ENCODE measurements around the gene STX8.

Gene STX8

DNA sequence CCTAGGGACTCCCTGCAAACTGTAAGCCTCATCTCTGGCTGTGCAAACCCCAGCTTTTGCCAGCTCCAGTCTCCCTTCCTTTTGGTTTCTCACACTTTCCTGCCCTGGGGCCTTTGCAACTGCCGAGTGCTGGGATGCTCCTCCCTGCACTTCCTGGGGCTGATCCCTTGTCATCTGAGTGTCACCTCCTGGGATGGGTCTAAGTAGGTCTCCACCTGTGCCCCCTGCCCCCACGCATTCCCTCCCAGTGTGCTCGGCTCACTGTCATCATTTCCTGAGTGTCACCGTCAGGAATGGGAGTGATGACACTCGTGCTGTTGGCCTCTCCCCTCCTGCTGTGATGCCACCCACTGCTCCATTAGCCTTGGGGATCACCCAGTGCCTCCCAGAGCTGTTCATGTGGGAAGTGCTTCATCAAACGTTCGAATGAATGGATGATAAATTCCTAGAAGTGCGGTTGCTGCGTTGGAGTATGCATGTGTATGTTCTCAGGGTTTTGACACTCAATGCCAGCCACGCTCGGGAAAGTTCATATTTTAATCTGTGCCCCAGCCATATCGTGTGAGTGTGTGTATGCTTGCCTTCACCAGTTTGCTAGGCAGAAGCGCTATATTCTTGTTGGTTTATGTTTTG is 364.4 kb downstream of the STX8 start:
- no peaks in the 10 kb centered on the region for H3K27me3 Mint-ChIP-seq (ENCODE audit: low read depth)
- H3K4me1 Mint-ChIP-seq (ENCODE audit: low read depth), result no peaks in the 10 kb centered on the region
- H3K36me3 Mint-ChIP-seq (ENCODE audit: low read depth), result no peaks in the 10 kb centered on the region
- H3K9me3 Mint-ChIP-seq, result peaks cover 16% of the 10 kb centered on the region
- no peak overlapping the region for H3K4me3 Mint-ChIP-seq
- H3K27ac Mint-ChIP-seq, result no peak overlapping the region
- no peak for DNase-seq (ENCODE audit: low spot score)

DNA sequence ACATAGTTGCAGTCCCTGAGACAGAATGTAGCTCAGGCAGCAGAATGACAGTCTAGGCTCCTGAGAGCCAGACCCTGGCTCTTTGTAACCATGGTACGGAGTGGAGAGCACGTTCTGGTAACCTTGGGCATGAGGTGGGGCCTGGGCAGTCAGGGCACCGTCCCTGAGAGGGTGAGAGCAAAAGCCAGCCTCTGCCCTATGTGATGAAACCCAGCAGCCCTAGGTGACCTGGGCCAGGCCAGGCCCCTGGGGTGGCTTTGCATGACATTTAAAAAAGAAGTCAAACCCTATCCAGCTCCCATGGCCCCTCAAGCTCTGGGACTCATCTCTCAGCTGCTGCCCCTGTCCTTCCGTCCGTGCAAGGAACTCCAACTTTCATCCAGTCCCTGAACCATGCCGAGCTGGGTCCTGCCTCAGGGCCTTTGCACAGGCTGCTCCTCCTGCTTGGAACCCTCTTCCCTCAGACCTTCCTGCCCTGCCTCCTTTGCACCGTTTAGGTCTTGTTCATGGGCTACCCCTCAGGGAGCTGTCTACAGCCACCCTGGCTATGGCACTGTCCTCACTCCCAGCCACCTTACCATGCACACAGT is 365.7 kb downstream of the STX8 start:
- Mint-ChIP-seq H3K4me1 (ENCODE audit: low read depth) (no peaks in the 10 kb centered on the region), H3K27me3 (ENCODE audit: low read depth) (no peaks in the 10 kb centered on the region), H3K36me3 (ENCODE audit: low read depth) (no peaks in the 10 kb centered on the region), H3K27ac (no peak overlapping the region), H3K9me3 (peaks cover 2% of the 10 kb centered on the region), H3K4me3 (no peak overlapping the region)
- no peak for DNase-seq (ENCODE audit: low spot score)

DNA sequence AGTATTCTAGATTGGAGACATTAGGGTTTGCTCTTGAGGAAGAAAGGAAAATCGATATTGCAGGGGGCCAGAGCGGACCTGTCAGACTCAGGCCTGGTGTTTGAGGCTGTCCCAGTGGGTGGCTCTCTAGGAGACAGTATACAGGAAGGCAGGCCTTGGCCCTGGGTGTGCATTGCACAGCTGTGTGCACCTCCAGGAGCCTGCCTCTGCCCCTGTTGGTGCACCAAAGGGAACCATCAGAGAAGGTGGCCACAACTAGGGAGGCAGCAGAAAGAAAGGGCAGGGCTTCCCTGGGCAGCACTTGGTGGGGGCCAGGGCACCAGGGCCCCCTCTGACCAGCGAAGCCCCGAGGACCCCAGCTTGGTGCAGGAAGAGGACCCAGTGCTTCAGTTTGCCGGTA is 366.3 kb downstream of the STX8 start:
- Mint-ChIP-seq H3K27me3 (ENCODE audit: low read depth) (no peaks in the 10 kb centered on the region), H3K36me3 (ENCODE audit: low read depth) (no peaks in the 10 kb centered on the region), H3K27ac (no peak overlapping the region), H3K4me1 (ENCODE audit: low read depth) (no peaks in the 10 kb centered on the region), H3K9me3 (no peaks in the 10 kb centered on the region), H3K4me3 (no peak overlapping the region)
- no peak for DNase-seq (ENCODE audit: low spot score)

DNA sequence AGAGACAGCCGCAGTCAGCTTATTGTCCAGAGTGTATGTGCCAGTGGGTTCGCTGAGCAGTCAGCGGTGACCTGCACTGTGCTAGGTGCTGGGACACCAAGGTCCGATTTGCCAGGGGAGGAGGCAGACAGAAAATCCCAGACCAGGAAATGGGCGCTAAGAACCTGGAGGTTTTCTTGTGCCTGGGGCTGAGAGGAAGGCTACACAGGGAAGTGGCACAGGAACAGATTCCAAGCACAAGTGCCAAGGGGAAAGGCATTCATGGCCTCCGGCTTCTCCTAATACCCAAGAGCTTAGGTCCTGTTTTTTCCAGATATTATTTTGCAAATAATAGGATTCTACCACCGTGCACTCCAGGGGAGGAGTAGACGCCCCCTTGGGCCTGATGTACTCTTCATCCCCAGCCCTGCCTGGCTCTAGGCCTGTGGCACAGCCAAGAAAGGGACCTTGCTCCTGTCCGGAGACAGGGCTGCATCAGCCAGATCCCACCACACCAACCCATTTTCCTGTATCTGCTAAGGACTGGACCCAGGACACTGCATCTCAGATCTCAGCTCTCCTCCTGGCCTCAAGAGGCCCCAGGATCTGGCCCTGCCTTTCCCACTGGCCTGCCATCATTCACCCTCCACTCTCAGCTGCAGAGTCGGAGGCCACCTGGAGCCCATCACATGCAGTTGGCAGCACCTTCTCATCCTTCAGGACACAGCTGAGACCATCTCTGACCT is 367.1 kb downstream of the STX8 start:
- H3K27ac Mint-ChIP-seq, result no peak overlapping the region
- DNase-seq (ENCODE audit: low spot score), result no peak
- no peaks in the 10 kb centered on the region for H3K4me1 Mint-ChIP-seq (ENCODE audit: low read depth)
- no peaks in the 10 kb centered on the region for H3K36me3 Mint-ChIP-seq (ENCODE audit: low read depth)
- no peaks in the 10 kb centered on the region for H3K27me3 Mint-ChIP-seq (ENCODE audit: low read depth)
- H3K4me3 Mint-ChIP-seq, result no peak overlapping the region
- H3K9me3 Mint-ChIP-seq, result no peaks in the 10 kb centered on the region

DNA sequence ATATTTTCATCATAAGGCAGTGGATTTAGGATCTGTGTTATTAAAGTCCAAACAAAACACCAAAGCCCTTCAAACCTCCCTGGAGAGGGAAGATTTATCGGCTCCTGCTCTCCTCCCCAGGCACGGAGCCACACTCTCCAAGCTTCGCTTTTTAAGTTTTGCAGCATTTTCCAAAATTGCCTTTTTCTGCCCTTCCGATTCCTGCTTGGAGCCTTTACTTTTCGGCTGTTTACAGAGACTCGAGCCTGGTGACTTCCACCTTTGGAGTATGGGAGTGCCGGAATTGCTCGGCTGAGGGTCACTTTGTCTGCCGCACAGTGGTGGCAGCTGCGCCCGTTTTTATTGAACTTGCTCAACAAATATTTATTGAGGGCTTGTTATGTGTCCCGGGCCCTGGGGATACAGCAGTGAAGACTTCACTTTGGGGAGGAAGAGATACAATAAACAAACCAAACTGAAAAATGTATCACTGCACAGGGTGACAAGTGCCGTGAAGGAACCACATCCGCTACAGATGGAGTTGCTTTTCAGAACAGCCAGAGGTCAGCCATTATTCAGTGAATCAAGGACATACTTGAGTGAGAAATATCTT is 368.8 kb downstream of the STX8 start:
- H3K4me1 Mint-ChIP-seq (ENCODE audit: low read depth), result no peaks in the 10 kb centered on the region
- no peak overlapping the region for H3K4me3 Mint-ChIP-seq
- DNase-seq (ENCODE audit: low spot score), result no peak
- H3K27me3 Mint-ChIP-seq (ENCODE audit: low read depth), result no peaks in the 10 kb centered on the region
- no peak overlapping the region for H3K27ac Mint-ChIP-seq
- no peaks in the 10 kb centered on the region for H3K9me3 Mint-ChIP-seq
- no peaks in the 10 kb centered on the region for H3K36me3 Mint-ChIP-seq (ENCODE audit: low read depth)

DNA sequence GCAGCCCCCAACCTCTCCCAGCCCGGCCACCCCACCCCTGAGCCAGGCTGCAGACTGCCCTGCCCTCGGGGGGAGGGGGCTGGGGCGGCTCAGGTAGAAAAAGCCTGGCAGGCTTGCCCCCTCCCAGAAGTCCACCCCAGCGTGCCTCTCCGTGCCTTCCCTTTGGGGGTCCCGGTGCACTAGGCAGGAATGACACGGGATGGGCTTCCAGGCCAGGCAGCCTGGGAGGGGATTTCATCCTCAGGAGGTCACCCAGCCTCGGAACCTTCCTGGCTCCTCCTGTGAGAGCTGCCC is 369.3 kb downstream of the STX8 start:
- no peak overlapping the region for H3K27ac Mint-ChIP-seq
- no peak overlapping the region for H3K4me3 Mint-ChIP-seq
- H3K27me3 Mint-ChIP-seq (ENCODE audit: low read depth), result no peaks in the 10 kb centered on the region
- no peaks in the 10 kb centered on the region for H3K4me1 Mint-ChIP-seq (ENCODE audit: low read depth)
- H3K36me3 Mint-ChIP-seq (ENCODE audit: low read depth), result no peaks in the 10 kb centered on the region
- DNase-seq (ENCODE audit: low spot score), result no peak
- H3K9me3 Mint-ChIP-seq, result no peaks in the 10 kb centered on the region

DNA sequence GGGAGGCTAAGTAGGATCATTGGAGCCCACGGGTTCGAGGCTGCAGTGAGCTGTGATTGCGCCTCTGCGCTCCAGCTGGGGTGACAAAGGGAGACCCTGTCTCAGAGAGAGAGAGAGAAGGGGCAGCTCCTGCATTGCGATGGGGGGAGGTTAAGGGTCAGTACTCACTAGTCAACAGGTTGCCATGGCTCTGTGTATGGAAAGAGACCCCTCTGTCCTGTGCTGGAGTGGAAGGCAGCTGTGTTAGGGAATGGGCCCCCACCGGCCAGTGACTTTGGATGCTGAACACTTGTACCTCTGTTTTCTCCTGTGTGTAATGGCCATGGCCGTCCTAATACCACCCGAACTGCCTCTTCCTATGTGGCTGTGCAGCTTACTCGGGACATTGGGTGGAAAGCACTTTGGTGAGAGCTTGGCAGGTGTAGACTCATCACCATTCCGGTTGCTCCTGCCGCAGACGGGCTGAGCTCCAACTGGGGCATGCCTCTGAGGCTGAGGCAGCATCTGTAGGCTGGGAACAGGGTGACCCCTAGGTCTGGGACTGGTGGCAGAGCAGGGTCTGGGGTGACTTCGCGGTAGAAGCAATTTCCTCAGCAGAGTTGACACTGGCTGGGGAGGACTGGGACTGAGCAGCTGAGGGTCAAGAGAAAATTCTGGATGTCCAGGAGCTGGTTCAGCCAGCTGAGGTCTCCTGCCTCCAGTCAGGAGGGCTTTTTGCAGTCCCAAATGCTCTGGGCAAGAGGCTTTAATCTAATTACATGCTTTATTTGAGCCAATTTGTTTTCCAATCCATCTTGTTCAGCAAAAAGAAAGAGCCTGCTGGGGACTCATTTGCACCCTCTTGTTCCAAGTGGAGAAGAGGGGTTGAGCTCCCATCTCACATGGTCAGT is 369.9 kb downstream of the STX8 start:
- no peak overlapping the region for H3K4me3 Mint-ChIP-seq
- no peaks in the 10 kb centered on the region for H3K36me3 Mint-ChIP-seq (ENCODE audit: low read depth)
- no peaks in the 10 kb centered on the region for H3K27me3 Mint-ChIP-seq (ENCODE audit: low read depth)
- no peak for DNase-seq (ENCODE audit: low spot score)
- no peaks in the 10 kb centered on the region for H3K9me3 Mint-ChIP-seq
- H3K27ac Mint-ChIP-seq, result no peak overlapping the region
- no peaks in the 10 kb centered on the region for H3K4me1 Mint-ChIP-seq (ENCODE audit: low read depth)

DNA sequence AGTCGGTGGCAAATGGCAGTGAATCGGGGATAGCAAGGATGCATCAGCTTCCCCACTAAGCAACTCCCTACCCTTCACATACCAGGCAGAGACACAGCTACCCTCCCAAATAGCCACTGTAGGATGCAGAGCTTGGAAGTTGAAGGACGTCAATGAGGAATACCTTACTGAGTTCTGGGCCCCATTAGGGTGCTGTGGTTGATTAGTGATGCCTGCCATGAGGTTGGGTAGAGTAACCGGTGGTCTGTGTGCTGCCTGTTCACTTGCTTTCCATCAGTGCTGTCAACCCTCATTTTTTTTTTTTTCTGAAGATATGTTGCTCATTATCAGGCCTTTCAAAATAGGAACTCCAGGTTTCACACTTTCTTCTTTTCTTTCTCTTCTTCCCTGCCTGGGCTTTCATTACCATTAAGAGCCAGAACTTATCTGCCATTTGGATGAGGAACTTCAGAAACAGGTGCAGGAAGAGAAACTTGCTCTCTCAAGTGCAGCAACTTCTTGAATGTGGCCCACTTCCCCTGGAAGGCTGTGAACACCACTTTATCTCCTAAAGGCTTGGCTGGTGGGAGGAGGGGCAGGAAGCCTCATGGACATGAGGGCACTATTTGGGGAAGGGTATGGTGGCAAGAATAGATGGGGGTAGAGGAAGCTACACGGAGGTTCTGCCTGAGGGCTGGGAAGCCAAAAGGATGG is 370.8 kb downstream of the STX8 start:
- Mint-ChIP-seq H3K9me3 (no peaks in the 10 kb centered on the region), H3K4me1 (ENCODE audit: low read depth) (no peaks in the 10 kb centered on the region), H3K27ac (no peak overlapping the region), H3K27me3 (ENCODE audit: low read depth) (no peaks in the 10 kb centered on the region), H3K4me3 (no peak overlapping the region), H3K36me3 (ENCODE audit: low read depth) (no peaks in the 10 kb centered on the region)
- no peak for DNase-seq (ENCODE audit: low spot score)

DNA sequence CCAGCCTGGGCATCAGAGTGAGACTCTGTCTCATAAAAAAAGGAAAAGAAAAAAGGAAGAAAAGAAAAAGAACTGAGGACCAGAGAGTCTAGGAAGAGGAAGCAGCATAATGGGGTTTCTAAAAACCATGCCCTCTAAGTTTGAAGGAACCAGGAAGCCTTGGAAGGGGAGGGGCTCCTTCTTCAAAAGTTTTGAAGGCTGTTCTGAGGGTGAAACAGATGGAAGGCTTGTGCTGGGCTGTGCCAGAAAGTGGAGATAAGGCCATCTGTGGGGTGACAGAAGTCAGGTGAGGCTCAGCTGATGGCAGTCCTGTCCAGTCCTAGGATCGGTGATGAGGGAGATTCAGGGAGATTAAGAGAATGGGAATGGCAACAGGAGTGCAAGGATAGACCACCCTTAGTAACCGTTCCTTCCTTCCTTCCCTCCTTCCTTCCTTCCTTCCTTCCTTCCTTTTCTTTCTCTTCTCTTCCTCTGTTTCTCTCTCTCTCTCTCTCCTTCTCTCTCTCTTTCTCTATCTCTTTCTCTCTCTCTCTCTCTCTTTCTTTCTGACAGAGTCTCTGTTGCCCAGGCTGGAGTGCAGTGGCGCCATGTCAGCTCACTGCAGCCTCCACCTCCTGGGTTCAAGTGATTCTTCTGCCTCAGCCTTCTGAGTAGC is 371.7 kb downstream of the STX8 start:
- no peak overlapping the region for H3K4me3 Mint-ChIP-seq
- H3K27me3 Mint-ChIP-seq (ENCODE audit: low read depth), result no peaks in the 10 kb centered on the region
- no peak overlapping the region for H3K27ac Mint-ChIP-seq
- H3K9me3 Mint-ChIP-seq, result peaks cover 5% of the 10 kb centered on the region
- no peak for DNase-seq (ENCODE audit: low spot score)
- no peaks in the 10 kb centered on the region for H3K4me1 Mint-ChIP-seq (ENCODE audit: low read depth)
- H3K36me3 Mint-ChIP-seq (ENCODE audit: low read depth), result no peaks in the 10 kb centered on the region

DNA sequence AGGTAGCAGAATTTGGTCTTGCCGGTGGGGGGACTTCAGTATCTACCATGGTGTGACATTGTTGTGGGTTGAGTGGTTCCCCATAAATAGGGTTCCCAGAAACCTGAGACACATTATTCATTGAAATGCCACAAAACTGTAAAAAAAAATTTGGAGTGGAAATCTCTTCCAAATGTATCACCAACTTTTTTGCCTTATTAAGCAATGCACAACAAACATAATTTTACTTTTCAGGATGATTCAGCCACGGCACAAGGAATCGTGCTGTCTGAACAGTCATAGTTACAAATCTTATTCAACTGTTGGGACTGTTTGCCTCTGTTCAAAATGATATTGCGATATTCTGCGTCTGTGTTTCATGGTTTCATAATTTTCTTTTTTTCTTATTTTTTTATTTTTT is 373.1 kb downstream of the STX8 start:
- Mint-ChIP-seq H3K9me3 (peaks cover 5% of the 10 kb centered on the region), H3K4me3 (no peak overlapping the region), H3K36me3 (ENCODE audit: low read depth) (no peaks in the 10 kb centered on the region), H3K4me1 (ENCODE audit: low read depth) (no peaks in the 10 kb centered on the region), H3K27ac (no peak overlapping the region), H3K27me3 (ENCODE audit: low read depth) (no peaks in the 10 kb centered on the region)
- no peak for DNase-seq (ENCODE audit: low spot score)

DNA sequence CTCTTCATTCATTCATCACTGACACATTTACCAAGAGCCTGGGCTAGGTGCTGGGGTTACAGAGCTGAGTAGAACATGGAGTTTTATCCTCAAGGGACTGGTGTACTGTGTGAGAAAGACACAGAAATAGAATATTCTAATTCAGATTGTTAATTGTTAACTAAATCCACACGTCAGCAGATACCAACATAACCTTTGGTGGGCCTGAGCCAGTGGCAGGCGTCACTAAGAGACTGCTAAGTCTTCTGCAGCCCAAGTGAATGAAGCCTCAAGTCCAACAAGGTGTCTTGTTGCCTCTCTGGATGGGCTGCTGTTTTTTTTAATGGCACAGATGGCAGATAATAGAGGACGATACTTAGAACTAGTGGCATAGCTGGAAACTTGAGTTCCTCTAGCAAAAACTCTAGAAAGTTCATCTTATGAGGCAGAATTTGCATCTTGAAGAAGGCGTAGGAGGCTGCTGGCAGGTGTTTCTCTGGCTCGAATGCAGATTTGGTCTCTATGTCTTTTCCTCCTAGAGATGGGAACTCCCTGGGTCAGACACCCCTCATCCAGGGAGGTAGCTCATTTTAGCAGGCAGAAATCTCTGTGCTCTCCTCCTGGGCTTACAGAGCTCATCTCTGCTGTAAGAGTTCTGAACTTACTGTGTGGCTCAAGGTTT is 374.8 kb downstream of the STX8 start:
- no peaks in the 10 kb centered on the region for H3K27me3 Mint-ChIP-seq (ENCODE audit: low read depth)
- no peaks in the 10 kb centered on the region for H3K36me3 Mint-ChIP-seq (ENCODE audit: low read depth)
- no peak overlapping the region for H3K27ac Mint-ChIP-seq
- H3K4me3 Mint-ChIP-seq, result no peak overlapping the region
- H3K9me3 Mint-ChIP-seq, result peaks cover 5% of the 10 kb centered on the region
- no peaks in the 10 kb centered on the region for H3K4me1 Mint-ChIP-seq (ENCODE audit: low read depth)
- DNase-seq (ENCODE audit: low spot score), result no peak
